IPS-NIHi7 (cell line): ENCODE data around the gene PSMC5.
"Not testable (repeated sequence)": the region's sequence is repeated elsewhere in the genome, so short reads cannot be mapped to it uniquely, and the experiment has no call there.

Source experiments
- DNase-seq: peaks from one replicate; pipeline ENCODE4 v3.0.0; 2012; ENCODE audit warnings: mixed read lengths; ENCODE audit errors: extremely low spot score

The PSMC5 gene

GRCh38 chr17:63827002-63827800 is at the start of gene PSMC5, which contains the start of gene FTSJ3:
PSMC5 (plus strand) TSS chr17:63827431; CDS start chr17:63827491, 60 bp downstream.
FTSJ3 (minus strand) TSS chr17:63827663; CDS start chr17:63826902, 761 bp downstream.
- DNase-seq, result peak; percentile 91

- DNase-seq, result no peak
These were observed 46.7 kb upstream of the PSMC5 start for GRCh38 chr17:63780507-63780906.

- DNase-seq, result no peak
These were observed 46.3 kb upstream of the PSMC5 start for GRCh38 chr17:63780928-63781327.

- DNase-seq, result no peak
These were observed 43.7 kb upstream of the PSMC5 start for GRCh38 chr17:63783522-63783921.

- DNase-seq, result no peak
These were observed 41.7 kb upstream of the PSMC5 start for GRCh38 chr17:63785556-63785955.

- DNase-seq, result no peak
These were observed 41.1 kb upstream of the PSMC5 start for GRCh38 chr17:63786117-63786516.

- no peak for DNase-seq
These were observed 40.1 kb upstream of the PSMC5 start for GRCh38 chr17:63786971-63787711.

- DNase-seq, result no peak
These were observed 37.2 kb upstream of the PSMC5 start for GRCh38 chr17:63790057-63790456.

GRCh38 chr17:63792055-63792729 is 35.0 kb upstream of the PSMC5 start:
- no peak for DNase-seq

- DNase-seq, result not testable (repeated sequence)
These were observed 30.9 kb upstream of the PSMC5 start for GRCh38 chr17:63796375-63796774.

- no peak for DNase-seq
These were observed 28.6 kb upstream of the PSMC5 start for GRCh38 chr17:63798572-63799106.

- no peak for DNase-seq
These were observed 26.4 kb upstream of the PSMC5 start for GRCh38 chr17:63800783-63801182.

- no peak for DNase-seq
These were observed 22.9 kb upstream of the PSMC5 start for GRCh38 chr17:63804328-63804727.

GRCh38 chr17:63805591-63805990 is 21.6 kb upstream of the PSMC5 start:
- DNase-seq, result no peak

GRCh38 chr17:63809970-63810369 is 17.3 kb upstream of the PSMC5 start:
- DNase-seq, result no peak

GRCh38 chr17:63816123-63816522 is 11.1 kb upstream of the PSMC5 start:
- DNase-seq, result no peak

- DNase-seq, result no peak
These were observed 10.6 kb upstream of the PSMC5 start for GRCh38 chr17:63816669-63817068.

- DNase-seq, result no peak
These were observed 9.4 kb upstream of the PSMC5 start for GRCh38 chr17:63817736-63818385.

GRCh38 chr17:63819131-63819530 is 8.1 kb upstream of the PSMC5 start:
- DNase-seq, result no peak

GRCh38 chr17:63819585-63820537 is 7.4 kb upstream of the PSMC5 start:
- no peak for DNase-seq
